NCI-H146 treated with DMSO at 0.1 percent for 48 hours (cell line): ENCODE results near the gene COMT.
"Not testable (repeated sequence)": the region's sequence is repeated elsewhere in the genome, so short reads cannot be mapped to it uniquely, and the experiment has no call there.

Experiments used
- DNase-seq: peaks from one replicate; lab custom pipeline; 2025; ENCODE audit not compliant: unreplicated experiment; lab: John Stamatoyannopoulos, UW

COMT gene

DNA sequence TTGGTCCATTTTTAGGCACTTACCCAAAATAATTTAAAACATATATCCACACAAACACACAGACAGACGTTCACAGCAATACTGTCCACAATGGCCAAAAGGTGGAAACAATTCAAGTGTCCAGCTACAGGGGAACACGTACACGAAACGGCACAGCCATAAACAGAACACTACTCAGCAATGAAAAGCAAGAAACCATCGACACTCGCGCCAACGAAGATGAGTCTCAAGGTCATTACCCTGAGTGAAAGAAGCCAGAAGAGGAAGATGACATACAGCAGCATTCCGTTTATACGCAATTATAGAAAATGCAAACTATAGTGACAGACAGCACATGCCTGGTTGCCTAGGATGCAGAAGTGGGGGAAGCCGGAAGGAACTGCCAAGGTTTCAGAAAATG, 13.4 kb upstream of the COMT start:
- no peak for DNase-seq

DNA sequence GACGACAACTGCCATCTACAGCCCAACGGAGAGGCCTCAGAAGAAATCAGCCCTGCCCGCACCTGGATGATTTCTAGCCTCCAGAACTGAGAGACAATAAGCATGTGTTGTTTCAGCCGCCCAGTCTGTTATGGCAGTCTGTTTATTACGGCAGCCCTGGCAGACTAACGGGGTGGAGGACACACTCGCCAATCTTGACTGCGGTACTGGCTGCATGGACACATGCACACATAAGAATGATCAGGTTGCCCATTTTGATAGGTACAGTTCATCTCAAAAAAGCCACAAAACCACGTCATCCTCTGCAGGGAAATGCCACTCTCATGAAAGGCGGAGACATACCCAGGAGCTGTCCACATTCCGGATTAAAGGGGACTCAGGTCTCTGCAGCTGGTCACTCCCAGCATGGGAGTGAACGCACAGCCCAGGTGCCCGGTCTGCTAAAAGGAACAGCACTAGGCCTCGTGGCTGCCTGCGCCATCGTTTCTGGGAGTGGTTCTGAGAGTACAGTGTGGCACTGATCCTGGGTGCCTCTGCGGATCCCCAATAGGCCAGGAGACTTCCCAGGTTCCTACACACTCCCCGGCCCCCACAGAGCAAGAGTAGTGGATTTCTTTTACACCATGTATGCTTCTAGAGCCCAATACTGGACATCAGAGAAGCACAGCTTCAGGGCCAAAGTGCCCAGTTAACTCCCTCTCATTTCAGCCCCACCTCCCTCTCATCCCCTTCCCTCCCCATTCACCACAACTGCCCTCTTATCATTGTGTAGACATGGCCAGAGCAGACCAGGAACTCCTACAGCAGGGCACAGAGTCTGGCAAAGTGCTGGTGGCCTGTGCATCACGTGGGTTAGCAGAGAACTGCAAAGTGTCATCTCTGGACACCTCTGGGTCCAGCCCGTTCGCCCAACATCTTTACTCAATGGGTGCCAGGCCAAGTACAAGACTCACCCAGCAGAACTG, 11.7 kb upstream of the COMT start:
- no peak for DNase-seq

DNA sequence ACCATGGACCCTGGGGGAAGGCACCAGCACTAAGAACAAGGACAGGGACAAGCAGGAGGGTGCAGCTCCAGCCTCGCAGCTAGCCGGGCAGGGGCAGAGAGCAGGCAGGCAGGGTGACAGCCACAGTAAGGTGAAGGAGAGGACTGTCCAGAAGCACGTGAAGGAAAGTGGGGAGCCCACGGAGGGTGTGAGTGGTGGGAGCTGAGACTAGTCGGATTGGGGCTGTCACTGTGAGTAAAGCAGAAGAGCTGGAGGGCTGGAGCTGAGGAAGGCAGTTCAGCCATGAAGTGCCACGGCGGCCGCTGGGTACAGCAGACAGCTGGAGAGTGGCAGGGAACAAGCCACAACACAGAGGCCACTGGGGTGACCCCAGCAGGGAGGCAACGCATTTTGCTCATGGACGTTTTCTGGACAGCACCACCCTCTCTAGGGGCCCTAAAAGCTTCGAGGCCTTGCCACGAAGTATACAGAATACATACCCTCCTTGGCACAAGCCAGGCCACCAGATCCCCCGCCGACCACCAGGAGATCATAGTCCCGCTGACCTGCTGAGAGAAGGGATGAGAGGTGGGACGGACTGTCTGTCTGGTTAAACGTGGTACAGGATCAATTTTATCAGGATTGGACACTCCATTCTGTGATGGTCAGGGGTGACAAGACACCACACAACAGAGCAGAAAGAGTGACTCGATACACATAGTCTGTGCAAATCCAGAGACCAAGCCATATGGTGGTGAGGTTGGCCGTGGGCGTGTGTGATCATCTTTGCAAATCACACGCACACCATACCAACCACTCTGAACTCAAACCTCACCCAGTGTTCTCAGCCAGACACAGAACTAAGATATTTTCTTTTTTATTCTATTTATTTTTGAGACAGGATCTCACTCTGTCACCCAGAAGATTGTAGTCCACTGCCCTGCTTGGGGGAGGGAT, 10.8 kb upstream of the COMT start:
- DNase-seq, result no peak

DNA sequence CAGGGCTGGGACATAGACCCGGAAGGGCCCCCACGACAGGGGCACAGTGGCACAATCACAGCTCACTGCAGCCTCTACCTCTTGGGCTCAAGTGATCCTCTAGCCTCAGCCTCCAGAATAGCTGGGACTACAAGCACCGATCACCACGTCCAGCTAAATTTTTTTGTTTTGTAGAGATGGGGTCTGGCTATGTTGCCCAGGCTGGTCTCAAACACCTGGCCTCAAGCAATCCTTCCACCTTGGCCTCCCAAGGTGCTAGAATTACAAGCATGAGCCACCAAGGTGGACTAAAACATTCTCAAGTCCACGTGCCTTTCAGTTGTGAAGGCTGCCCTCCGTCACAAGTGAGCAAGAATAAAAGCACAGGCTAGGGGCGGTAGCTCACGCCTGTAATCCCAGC, 10.1 kb upstream of the COMT start:
- no peak for DNase-seq

DNA sequence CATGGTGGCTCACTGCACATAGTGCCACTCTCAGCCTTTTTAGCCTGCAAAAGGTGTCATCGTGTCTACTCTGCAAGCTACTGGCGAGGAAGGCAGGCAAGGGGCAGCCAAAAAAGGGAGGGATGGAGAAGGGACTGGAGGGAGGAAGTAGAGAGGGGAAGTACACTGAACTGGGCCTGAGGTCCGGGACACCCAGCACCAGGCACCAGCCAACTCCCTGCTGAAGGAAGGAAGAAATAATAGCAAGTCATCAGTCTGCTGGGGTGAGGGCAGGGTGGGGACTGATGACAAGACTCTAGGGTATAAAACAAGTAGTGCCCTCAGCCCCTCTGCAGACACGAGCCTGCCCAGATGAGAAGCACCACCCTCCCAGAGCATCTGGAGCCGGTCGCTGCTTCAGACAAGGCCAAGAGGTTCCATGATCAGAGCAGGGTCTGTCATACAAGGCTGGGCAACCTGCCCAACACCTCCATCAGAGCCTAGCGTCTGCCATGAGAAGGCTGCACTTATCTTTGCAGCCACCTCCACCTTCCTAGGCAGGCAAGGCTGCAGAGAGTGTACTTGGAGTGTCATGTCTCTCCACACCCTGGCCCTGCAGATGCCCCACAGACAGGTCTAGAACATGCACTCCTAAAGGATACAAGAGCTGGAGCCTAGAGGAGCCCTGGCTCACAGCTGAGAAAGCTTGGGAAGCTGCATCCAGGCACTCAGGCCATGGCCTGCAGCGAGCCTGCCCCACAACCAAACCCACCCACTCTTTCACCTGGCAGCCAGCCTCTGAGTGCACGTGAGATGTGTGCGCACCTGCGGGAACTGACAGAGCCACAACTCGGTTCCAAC, 9.0 kb upstream of the COMT start:
- no peak for DNase-seq

DNA sequence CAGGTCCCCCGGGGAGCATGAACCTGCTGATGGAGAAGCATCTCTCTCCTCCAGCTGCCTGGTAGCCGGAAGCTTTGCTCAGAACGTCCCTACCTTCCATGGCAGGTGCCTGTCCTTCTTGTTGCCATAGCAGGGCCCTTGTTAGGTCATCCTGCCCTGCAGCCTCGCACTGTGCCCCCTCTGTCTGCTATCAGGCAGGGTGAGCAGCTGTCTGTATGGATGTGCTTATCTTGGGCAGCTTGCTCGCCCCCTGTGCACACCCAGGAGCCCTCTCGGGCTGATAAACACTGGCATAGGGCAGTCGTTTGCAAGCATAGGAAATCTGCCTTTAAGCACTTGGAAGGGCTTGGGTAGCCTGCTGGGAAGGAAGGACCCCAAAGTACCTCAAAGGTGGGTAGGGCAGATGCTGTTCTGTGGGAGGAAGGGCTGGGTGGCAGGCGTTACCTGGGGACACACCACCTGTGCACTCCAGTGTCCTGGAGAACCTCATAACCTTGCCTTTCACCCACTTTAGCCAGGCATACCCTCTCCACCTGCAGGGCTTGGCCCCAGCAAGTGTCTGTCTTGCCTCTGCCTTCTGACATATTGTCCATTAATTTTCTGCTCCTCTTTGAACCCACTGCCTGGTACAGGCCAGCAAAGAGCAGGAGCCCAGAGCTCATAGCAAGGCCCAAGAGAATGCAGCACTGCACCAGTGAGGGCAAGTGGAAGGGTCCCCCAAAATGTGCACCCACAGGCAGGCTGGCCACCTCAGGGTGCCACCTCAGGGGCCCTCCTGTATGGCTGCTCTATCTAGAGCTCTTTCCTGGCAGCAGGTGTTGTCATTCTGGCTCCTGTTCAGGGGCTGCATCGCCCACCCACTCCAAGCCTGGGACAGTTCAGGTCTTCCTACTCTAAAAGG, 8.0 kb upstream of the COMT start:
- peak; percentile 75 for DNase-seq

DNA sequence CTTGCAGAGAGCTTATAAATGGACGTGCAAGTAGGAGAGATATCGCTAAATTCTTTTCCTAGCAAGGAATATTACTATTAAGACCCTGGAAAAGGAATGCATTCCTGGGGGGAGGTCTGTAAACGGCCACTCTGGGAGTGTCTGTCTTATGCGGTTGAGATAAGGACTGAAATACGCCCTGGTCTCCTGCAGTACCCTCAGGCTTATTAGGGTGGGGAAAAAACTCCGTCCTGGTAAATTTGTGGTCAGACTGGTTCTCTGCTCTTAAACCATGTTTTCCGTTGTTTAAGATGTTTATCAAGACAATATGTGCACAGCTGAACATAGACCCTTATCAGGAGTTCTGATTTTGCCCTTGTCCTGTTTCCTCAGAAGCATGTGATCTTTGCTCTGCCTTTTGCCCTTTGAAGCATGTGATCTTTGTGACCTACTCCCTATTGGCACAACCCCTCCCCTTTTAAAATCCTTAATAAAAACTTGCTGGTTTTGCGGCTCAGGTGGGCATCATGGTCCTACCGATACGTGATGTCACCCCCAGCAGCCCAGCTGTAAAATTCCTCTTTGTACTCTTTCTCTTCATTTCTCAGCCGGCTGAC, 6.4 kb upstream of the COMT start:
- DNase-seq, result not testable (repeated sequence)

DNA sequence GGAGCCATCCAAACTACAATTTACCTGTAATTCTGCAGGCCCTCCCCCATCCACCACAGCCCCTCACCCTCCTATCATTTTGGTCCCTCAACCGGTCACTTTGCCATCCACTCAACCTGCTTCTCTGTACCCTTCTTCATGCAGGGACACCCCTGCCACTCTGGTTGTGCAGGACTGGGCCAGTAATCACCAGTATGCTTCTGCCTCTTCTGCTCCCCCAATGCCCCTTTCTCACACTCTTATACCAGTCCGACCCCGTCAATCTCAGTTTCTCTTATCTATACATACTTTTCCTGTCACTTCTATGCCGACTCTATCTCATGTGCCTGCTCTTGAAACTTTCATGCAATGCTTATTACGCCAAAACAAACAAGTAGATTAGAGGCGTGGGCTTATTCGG, 5.1 kb upstream of the COMT start:
- no peak for DNase-seq

DNA sequence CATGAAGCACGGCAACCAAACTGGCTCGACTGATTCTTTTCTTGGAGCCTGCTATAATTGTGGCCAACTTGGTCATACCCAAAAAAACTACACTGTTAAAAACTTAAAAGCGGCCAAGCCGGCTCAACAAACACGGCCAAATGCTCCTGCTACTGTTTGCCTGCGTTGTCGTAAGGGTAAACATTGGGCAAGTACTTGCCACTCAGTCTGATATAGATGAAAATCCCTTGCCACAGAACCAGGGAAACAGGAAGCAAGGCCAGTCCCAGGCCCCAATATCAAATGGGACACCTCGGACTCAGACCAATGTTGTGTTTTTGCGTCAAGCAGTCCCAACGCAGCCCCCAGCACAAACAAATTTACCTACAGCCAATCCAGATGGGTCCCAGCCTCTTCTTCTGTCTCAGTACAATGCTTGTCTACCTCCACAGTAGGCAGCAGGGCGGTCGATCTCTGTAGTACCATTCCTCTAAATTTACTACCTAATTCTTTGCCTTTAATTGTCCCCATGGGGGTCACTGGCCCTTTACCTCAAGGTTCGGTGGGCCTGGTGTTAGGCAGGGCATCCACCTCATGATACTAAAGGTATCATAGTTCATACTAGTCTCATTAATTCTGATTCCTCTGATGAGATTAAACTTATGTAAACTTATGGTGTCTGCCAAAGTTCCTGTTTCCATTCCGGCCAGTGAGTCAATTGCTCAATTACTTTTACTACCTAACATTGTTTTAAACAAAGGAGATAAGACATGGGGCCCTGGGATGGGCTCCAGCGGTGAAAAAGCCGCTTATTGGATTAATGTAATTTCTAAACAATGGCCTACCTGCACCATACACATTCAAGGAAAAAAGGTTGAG, 3.7 kb upstream of the COMT start:
- DNase-seq, result no peak

DNA sequence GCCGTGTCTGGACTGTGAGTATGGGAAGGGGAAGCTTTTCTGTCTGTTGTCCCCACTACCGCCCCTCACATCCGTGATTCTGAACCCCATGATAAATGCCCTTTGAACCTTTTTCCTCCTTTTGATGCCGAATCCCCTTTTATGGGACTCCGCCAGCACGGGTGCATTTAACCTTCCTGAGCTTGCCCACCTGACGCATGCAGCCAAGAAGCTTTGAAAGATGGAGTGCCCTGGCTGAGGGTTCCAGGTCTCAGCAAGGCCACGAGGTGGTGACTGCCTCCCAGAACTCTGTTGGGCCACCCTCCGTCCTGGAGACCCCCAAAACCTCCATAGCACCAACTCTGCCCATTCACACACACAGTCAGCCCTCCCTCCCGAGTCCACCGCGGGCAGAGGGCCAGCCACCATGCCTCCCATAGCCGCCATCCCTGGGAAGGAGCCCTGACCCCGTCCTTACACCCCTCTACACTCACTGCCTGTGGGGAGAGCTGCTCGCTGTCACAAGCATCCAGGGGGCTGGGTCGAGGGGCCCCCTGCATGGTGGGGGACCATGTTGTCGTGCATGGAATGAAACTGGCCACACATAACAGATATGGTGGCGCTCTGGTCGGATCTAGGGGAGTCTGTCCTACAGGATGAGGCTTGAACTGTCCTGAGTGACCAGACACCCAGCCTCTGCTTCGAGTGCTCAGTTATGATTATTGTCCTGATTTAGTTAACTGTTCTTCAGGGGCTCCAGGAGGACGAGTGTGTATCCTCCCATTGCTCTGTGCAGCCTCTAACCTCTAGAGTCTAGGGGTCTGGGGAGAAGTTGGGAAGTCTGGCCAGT, 822 bp upstream of the COMT start:
- no peak for DNase-seq

DNA sequence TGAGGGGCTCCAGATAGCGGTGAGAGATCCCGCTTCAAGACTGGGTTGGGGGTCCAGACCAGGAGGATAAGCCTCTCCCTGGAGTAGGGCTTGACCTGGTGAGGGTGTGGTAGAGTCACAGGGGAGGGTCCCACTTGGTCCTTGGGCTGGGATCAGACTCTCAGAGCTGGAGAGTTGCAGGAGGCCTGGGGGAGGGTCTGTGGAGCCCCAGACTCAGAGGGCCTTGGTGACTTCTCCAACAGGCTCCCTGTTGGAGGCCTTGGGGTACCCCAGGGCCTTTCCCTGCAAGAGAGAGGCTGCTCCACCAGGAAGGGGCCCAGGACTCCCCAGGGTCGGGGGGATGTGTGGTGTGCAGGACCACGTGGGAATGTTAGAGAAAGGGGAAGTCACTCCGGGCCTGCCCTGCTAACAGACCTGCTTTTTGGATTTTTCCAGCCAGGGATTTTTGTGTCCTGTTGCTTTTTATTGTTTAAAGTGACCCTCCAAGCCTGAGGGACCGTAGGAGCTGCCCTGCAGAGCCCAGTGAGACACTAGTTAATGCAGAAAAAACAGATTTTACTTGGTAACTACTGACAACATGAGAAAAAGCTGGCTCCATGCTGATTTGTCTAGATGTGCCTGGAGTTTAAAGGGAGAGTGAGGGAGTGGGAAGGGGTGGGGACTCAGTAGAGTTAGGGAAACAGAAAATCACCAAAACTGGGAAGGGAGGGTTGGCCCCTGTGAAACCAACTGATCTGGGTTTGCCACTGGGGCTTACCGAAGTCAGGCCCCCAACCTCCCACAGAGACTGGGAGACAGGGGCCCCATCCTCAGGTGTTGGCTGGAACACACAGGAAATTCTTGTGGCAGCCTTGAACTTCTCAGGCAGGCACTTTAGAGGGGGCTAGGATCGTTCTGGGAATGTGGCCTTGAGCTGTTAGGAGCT, 847 bp downstream of the COMT start:
- DNase-seq, result no peak

DNA sequence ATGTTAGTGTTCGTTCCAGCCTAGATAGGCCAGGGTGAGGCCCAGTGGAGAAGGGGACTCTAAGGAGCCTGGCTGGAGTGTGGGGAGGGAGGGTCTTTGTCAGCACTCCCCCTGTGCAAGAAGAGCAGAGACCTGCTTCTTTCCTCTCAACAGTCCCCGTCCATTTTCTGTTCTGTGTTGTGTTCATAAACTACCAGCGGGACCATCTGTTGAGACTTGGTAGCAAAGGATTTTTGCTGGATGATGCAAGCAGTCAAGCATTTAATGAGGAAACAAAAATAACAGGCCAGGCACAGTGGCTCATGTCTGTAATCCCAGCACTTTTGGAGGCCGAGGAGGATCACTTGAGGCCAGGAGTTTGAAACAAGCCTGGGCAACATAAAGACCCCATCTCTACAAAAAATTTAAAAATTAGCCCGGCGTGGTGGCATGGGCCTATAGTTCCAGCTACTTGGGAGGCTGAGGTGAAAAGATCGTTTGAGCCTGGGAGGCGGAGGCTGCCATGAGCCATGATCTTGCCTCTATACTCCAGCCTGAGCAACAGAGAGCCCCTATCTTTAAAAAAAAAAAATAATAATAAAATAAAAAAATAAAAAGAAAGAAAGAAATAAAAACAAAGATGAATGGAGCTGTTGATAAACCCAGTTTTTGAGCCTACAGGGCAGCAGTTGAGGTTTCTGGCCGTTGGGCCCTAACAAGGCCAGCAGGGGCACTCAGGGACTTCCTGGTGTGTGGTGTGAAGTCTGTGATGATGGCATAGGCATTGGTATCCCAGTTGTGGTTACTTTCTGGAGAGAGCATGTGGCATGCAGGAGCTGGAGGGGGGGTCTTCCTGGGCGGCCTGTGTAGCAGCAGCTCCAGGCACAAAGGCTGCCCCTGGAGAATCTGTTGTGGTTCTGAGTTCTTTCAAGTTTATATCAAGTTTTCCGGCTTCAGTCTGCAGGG, 1.8 kb downstream of the COMT start:
- no peak for DNase-seq

DNA sequence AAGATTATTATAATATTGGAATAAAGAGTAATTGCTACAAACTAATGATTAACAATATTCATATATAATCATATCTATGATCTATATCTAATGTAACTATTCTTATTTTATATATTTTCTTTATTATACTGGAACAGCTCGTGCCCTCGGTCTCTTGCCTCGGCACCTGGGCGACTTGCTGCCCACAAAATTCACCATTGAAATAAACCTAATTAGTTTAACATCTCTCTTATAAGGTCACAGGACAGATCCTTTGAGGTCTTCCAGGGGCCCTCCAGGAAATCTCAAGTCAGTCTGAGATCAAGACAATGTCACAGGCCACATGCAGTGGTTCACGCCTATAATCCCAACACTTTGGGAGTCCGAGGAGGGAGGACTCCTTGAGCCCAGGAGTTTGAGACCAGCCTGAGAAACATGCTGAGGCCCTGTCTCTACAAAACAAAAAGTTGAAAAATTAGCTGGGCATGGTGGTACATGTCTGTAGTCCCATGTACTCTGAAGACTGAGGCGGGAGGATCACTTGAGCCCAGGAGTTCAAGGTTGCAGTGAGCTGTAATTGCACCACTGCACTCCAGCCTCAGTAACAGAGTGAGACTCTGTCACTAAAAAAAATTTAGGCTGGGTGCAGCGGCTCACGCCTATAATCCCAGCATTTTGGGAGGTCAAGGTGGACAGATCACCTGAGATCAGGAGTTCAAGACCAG, 6.6 kb downstream of the COMT start:
- DNase-seq, result no peak

DNA sequence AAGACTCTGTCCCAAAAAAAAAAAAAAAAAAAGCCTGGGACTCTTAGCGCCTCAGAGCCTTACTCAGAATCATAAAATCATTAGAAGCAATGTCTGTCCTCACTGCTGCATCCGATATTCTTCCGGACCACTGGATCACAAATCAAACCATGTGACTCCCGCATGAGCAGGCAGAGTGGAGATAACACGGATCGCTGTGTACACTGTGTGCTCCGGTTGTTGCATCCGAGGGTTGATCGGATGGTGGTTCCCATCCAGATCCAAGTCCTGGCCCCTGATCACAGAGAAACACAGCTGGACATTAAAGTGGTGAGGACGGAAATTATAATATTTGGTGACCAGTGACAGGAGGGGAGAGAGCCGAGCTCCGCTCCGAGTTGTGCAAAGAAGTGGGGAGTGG, 9.8 kb downstream of the COMT start:
- DNase-seq, result no peak
